HG02763 (cell line): ENCODE data around the gene CST6.

Experiments
- ATAC-seq: cut with Tn5 transposase; IDR thresholded peaks from one replicate; pipeline ENCODE4 v1.9.1; 2021; ENCODE audit warnings: mild to moderate bottlenecking, moderate library complexity; ENCODE audit not compliant: unreplicated experiment

The CST6 gene, protein sequence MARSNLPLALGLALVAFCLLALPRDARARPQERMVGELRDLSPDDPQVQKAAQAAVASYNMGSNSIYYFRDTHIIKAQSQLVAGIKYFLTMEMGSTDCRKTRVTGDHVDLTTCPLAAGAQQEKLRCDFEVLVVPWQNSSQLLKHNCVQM

DNA sequence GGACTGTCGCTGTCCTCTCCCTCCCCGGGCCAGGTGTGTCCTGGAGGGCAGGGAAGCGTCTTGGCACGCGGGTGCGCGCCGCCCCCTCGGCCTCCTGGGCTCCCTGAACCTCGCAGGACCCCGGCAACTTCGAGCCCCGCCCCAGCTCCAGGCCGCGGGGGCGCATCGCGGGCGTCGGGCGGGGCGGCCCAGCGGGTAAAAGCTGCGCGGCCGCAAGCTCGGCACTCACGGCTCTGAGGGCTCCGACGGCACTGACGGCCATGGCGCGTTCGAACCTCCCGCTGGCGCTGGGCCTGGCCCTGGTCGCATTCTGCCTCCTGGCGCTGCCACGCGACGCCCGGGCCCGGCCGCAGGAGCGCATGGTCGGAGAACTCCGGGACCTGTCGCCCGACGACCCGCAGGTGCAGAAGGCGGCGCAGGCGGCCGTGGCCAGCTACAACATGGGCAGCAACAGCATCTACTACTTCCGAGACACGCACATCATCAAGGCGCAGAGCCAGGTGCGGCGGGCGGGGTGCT is at the start of gene CST6:
CST6 (plus strand) TSS at position 224 of the 519 bp plus-strand sequence; CDS start at position 261, 37 bp downstream.
- ATAC-seq: no peak

DNA sequence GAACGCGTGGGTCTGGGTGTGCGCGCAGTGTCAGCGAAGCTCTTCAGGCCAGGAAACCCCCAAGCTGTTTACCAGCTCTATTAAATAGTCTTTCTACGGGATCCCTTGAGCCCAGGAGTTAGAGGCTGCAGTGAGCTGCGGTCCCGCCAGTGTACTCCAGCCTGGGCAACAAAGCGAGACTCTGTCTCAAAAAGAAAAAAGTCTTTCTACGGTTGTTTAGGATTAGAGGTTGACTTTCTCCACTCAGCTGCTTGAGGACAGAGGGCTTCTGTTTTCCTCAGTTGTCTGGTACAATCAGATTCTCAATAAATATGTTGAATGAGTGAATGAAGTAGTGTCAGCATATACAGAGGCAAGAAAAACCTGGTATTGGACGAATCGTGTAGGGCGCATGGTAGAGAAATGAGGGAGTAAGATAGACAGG is 49.7 kb upstream of the CST6 start:
- no peak for ATAC-seq

DNA sequence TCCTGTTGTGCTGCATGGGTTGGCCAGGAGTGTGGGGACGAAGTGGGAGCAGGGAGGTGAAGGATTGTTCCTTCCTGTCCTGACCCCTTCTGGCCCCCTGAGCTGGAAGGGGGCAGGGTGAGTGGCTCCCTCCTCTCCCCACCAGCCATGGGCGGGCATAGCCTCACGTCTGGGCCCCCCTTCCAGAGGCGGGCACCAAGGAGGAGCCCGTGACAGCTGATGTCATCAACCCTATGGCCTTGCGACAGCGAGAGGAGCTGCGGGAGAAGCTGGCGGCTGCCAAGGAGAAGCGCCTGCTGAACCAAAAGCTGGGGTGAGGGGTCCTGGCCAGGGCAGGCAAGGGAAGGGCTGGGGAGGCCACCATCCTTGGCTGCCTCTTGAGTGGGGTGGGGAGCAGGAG is 46.9 kb upstream of the CST6 start:
- no peak for ATAC-seq

DNA sequence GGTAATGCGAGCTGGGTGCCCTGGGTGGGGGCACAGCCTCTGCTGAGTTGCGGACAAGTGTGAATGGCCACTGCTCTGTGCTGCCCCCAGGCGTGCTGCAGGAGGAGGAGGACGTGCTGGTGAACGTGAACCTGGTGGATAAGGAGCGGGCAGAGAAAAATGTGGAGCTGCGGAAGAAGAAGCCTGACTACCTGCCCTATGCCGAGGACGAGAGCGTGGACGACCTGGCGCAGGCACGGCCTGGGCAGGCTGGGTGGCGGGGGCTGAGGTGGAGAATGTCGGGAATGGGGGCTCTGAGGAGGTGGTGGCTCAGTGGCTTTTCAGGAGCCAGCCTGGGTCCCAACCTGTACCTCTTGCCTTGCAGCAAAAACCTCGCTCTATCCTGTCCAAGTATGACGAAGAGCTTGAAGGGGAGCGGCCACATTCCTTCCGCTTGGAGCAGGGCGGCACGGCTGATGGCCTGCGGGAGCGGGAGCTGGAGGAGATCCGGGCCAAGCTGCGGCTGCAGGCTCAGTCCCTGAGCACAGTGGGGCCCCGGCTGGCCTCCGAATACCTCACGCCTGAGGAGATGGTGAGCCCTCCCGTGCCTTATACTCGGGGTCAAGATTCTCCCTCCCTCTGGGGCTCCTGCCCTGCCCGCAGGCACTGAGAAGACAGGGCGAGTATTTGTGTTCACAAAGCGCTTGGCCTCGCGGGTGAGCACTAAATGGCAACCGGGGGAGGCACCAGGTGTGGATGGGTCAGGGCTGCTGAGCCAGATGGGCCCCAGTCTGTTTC is 45.6 kb upstream of the CST6 start:
- ATAC-seq: no peak

DNA sequence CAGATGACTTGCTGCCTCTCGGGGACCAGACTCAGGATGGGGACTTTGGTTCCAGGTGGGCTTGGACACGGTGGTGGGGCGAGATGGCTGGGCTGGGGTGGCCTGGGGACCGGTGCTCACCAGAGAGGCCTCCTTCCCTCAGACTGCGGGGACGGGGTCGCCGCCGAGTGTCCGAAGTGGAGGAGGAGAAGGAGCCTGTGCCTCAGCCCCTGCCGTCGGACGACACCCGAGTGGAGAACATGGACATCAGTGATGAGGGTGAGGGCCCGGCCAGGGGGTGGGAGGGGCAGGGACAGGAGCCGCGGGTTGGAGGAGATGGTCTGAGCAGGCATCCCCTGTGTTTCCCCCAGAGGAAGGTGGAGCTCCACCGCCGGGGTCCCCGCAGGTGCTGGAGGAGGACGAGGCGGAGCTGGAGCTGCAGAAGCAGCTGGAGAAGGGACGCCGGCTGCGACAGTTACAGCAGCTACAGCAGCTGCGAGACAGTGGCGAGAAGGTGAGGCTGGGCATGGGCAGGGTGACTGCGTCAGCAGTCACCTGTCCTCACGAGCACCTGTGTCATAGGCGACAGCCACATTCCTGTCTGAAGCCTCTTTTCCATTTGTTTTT is 44.4 kb upstream of the CST6 start:
- ATAC-seq: no peak

DNA sequence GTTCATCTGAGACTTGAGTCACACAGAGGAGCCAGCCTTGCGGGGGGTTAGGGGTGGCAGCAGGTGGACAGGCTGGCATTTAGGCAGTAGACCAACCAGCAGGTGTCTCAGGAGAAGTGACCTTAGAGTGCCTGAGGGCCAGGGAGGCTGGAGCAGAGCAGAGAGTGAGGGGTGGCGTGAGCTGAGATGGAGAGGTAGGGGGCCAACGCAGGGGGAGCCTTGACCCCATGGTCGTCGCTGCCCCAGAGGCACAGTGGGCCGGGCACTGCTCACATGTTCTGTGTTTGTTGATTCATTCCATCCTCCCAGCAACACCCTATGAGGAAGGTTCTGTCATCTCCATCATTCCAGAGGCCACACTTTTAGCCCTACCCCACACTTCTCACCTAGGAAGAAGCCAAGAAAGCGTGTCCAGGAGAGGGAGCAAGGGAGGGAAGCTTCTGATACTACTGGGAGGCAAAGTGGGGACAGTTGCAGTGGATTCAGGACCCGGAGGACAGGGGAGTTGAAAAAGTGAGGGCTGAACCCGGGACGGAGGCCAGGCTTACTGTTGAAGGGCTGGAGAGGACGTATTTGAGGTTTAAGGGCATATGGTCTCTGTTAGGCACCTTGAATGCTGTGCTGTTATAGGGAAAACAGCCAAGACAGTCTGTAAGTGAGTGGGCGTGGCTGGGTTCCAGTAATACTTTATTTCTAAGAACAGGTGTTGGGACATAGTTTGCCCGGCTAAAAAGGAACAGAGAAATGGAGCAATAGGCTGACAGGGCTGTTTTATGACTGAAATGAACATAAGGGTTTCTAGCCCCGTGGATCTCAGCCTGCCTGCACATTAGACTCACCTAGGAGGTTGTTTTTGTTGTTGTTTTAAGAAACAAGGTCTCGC is 43.0 kb upstream of the CST6 start:
- no peak for ATAC-seq

DNA sequence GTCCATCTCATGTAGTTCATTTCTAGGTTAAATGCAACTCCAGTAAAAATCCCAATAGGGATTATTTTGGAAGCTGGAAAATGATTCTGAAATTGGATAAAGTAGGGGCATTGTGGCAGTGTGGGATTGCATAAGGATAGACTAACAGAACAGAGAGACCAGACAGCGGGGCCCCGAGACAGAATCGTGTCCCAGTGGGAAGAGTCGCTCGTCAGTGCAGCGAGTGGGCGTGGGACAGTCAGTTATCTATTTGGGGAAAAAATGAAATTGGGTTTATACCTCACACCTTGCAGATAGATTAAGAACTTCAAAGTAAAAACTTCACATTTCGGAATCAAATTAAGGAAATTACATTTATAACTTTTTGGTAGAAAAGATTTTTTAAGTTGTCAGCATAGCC is 39.7 kb upstream of the CST6 start:
- ATAC-seq: no peak

DNA sequence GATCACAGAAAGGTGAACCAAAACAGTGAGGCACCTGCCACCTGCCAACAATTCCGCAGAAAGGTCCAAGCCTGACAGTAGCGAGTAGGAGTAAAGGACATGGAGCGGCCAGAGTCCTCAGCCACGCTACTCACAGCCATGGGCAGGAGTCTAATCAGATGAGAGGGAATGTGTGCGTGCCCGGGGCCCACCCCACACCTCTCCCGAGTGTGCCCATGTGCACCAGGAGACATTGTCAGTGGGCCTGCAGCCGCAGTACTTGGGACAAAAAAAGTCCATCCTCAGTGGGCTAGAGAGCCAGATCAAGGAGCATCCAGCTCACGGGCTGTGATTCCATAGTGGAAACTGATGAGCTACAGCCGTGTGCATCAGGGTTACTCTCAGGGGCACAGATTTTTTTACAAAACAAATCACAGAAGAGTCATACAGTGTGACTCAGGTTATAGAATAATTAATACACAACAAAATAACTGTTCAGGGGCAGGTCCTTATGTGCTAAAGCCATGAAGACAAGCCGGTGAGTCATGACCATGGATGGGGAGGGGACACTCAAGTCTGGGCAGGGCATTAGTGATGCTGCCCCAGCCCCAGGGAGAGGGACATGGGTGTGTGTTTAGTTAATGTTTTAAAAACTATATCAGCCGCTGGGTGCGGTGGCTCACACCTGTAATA is 38.2 kb upstream of the CST6 start:
- ATAC-seq: no peak

DNA sequence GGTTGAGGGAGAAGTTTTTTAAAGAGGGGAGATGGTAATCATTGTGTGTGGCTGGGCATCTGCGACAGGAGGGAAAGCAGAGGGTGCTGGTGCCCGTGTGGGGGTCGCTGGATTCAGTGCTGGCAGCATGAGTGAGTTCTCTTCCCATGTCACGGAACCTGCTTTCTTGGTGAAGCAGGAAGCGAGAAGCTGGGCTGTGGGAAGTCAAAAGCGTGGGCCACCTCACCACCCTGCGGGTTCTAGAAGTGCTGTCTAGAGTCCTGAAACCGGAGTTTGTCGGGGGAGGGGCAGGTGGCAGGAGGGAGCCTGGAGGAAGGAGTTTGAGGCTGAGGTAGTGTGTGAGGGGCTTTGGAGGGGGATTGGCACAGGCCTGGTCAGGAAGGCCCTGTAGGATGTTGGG is 36.0 kb upstream of the CST6 start:
- no peak for ATAC-seq

DNA sequence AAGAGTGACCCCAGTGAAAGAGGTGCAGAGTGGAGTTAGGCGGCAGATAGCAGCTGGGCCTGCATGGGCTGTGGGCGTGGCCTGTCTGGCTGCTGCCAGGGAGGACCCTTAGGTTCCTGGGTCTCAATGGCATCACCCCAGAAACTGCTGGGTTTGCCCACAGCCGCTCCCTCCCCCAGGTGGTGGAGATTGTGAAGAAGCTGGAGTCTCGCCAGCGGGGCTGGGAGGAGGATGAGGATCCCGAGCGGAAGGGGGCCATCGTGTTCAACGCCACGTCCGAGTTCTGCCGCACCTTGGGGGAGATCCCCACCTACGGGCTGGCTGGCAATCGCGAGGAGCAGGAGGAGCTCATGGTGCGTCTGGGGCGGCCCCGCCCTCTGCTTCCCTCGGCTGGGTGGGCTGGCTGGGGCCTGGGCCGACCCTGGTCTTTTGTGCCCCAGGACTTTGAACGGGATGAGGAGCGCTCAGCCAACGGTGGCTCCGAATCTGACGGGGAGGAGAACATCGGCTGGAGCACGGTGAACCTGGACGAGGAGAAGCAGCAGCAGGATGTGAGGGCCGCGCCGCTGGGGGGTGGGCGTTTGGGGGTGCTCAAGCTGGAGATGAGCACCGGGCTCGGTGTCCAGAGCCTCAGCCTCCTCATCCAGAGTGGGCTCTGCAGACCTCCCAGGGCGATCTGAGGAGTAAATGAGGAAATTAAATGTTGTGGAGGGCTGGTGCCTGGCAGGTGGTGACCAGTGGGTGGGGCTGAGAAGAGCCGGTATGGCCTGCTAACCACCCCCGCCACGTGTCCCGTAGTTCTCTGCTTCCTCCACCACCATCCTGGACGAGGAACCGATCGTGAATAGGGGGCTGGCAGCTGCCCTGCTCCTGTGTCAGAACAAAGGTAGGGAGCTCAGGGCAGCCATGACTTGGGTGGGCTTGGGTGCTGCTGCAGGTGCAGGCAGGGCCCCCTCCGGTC is 35.3 kb upstream of the CST6 start:
- no peak for ATAC-seq

DNA sequence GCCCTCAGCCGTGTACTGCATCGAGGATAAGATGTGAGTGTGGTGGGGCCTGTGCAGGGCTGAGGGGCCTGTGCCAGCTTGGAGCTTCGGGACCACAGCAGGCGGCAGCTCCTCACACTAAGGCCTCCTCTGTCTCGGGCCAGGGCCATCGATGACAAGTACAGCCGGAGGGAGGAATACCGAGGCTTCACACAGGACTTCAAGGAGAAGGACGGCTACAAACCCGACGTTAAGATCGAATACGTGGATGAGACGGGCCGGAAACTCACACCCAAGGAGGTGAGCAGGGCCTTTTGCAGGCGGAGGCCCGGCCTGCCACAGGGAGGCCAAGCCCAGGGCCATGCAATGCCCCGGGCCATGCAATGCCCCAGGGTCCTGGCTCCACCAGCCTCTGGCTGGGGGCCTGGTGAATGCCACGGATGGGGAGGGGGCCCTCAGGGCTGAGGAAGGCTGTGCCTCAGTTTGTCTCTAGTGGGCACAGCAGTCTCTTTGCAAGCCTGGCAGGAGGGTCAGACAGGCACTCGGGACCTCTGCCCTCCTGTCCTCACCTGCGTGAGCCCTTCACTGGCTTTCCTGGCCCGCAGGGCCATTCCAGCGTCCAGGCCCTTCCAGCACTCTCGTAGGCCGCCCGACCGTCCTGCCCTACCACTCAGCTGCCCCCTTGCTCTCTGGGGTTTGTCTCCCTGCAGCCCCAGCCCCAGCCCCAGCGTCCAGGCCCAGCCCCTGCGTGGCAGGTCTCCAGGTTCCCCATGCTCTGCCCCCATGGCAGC is 34.0 kb upstream of the CST6 start:
- ATAC-seq: no peak

DNA sequence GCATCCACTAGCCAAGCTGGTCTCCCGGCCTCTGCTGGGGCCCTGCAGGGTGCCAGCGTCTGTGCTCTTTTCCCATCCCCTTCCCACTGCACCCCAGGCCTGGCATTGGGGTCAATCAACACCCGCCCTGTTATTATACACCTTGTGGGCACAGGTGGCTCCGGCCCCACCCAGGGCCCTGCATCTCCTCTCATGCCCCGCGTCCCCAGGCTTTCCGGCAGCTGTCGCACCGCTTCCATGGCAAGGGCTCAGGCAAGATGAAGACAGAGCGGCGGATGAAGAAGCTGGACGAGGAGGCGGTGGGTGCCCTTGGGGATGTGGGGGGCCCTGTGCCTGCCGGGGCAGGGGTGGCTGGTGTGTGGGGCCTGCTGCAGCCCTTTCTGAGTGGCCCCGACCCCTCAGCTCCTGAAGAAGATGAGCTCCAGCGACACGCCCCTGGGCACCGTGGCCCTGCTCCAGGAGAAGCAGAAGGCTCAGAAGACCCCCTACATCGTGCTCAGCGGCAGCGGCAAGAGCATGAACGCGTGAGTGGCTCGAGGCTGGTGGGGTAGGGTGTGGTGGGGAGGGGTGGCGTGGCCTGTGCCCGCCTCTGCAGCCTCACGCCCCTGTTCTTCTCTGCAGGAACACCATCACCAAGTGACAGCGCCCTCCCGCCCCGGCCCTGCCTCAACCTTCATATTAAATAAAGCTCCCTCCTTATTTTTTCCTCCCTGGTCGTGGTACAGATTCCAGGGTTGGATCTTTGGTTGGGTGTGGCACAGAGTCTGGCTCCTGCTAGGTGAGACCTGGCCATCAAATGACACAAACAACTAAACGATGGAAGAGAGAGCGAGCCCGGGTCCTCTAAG is 33.2 kb upstream of the CST6 start:
- ATAC-seq: no peak

DNA sequence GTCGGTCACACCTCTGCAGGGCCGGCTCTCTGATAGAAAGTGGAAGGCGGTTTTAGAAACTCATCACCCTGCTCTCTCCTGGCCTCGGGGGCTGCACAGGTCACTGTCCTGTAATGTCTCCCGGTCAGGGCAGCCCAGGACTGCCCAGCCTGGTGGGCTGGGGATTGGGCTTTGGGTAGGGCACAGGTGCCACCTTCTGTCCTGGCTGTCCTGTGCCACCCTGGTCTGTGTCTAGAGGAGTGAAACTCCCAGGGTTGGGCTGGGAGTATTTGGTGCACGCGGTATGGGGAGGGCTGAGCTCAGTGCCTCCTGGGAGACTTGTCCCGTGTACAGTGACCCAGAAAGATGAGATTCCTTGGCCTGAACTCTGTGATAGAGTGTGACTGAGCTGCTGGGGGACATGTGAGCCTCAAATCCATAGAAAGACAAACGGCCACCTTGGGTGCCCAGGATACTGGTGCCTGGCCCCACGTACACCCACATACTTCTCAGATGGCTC is 32.5 kb upstream of the CST6 start:
- no peak for ATAC-seq

DNA sequence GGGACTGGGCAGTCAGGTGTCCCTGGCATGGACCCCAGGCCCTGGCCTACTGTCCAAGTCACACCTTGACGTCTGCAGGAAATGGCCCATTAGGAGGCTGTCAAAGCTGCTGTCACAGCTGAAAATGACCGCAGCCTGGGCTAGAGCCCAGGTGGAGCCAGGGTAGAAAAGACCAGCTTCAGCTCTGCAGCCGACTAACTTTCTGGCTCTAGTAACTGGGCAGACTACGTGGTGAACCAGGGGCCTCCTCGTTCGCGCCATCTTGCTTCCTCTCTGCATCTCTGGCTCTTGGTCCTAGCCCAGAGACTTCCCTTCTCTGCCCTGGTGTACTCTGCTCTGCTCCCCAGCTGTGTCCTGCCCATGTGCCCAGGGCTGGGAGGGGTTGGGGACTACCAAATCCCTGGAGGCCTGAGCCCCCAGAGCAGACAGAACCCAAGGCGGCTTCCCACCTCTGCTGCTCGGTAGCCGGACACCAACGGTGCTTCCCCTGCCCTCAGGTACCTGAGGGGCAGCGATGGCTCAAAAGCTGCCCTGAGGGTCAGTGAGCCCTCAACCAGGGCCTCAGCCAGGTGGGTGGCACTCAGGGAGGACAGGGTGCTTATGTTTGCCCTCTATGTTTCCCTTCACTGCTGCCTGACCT is 30.6 kb upstream of the CST6 start:
- ATAC-seq: no peak

DNA sequence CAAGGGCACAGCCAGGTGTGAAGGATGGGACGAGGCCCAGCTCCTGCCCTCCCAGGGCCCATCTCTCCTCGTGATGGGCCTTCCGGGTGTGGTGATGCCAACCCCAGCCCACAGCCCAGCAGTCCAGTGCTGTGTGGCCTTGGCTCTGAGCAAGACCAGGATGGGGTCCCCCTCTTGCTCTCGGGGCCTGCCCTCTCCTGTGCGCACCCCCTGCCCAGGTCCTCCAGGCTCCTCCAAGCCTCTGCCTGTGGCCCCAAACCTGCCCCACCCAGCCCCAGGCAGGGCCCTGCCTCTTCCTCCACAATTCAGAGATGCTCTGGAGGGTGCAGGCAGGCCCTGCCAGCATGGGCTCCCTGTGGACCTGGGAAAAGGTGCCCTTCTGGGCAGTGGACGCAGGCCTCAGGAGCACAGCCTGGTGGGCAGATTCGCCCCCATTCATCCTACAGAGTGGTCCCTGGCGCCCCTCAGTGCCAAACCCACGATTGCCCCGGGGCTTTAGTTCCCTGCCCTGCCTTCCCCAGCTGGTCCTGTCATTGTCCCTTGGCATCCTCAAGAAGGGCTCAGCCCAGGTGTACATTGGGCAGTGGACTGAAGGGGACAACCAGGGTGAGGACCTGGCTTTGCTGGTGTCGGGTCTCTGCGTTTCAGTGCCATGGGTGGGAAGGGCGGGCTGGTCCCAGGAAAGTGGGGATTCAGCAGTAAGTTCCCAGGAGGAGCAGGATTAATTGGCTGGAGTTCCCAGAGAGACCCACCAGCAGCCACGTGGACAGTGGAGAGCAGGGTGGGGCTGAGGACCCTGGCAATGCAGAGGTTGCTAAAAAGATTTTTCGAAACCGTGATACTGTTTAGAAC is 29.6 kb upstream of the CST6 start:
- no peak for ATAC-seq
